Coronary artery (tissue), 2 donors: Measurements from ENCODE around the gene MAP3K1.
"Not testable (repeated sequence)": the region's sequence is repeated elsewhere in the genome, so short reads cannot be mapped to it uniquely, and the experiment has no call there.

Source experiments
- DNase-seq: peaks from one replicate; pipeline ENCODE4 v3.0.0-alpha.2; 2017; ENCODE audit warnings: low spot score
- H3K27ac ChIP-seq, 2 donors: fragments of 200-600 bp; sonication (generic); one replicate each; pipeline ENCODE4 v1.5.1; 2016 to 2019
- H3K4me3 ChIP-seq: fragments of 200-600 bp; sonication (generic); 2 replicates; pipeline ENCODE4 v1.5.1; 2016; ENCODE audit warnings: mild to moderate bottlenecking, moderate library complexity
- CTCF ChIP-seq: fragments of 200-600 bp; sonication (generic); IDR thresholded peaks from one replicate; pipeline ENCODE4 v1.5.1; 2019; ENCODE audit warnings: antibody characterized with exemption

The MAP3K1 gene

GRCh38 chr5:56815658-56816545, 553 bp downstream of the MAP3K1 start:
- Histone ChIP-seq H3K4me3 (peak overlapping the region; percentile 97), H3K27ac (peak overlapping the region; percentile 74 to 98)
- no peak for TF ChIP-seq CTCF
- DNase-seq, result peak; percentile 73

GRCh38 chr5:56816546-56817081, 1.3 kb downstream of the MAP3K1 start:
- TF ChIP-seq CTCF, result no peak
- H3K27ac ChIP-seq, result peak overlapping the region; percentile 74 to 98
- H3K4me3 ChIP-seq, result peak overlapping the region; percentile 97
- DNase-seq, result peak; percentile 77

- Histone ChIP-seq H3K27ac (peak overlapping the region; percentile 74 to 98), H3K4me3 (peak overlapping the region; percentile 97)
- no peak for DNase-seq
- no peak for TF ChIP-seq CTCF
These were observed 2.1 kb downstream of the MAP3K1 start for GRCh38 chr5:56817263-56818014.

GRCh38 chr5:56818450-56819037, 3.2 kb downstream of the MAP3K1 start:
- H3K27ac ChIP-seq, result peak overlapping the region in 1 of 2 donors; percentile 32
- TF ChIP-seq CTCF, result no peak
- peak overlapping the region; percentile 46 for H3K4me3 ChIP-seq
- no peak for DNase-seq

- peak overlapping the region in 1 of 2 donors; percentile 32 for H3K27ac ChIP-seq
- no peak for TF ChIP-seq CTCF
- H3K4me3 ChIP-seq, result peak overlapping the region; percentile 46
- no peak for DNase-seq
These were observed 3.9 kb downstream of the MAP3K1 start for GRCh38 chr5:56819060-56819881.

- not testable (repeated sequence) for DNase-seq, H3K27ac ChIP-seq, H3K4me3 ChIP-seq
These were observed 6.5 kb downstream of the MAP3K1 start for GRCh38 chr5:56821868-56822267.
